HFFc6 (cell line): ENCODE measurements around the gene NRDE2. TPM values are rescaled to one million over a fixed set of nuclear protein-coding genes. Genes with fewer than 3 reads are reported as not detected.

ENCODE experiments used
- DNase-seq: peaks from one replicate; pipeline ENCODE4 v3.0.0-alpha.2; 2018
- H3K27ac Mint-ChIP-seq: 2 replicates; pipeline ENCODE4 v1.8.0; 2020; ENCODE audit warnings: mild to moderate bottlenecking, mixed read lengths
- H3K27me3 Mint-ChIP-seq: 2 replicates; pipeline ENCODE4 v1.8.0; 2021; ENCODE audit warnings: mild to moderate bottlenecking, moderate library complexity, mixed read lengths; ENCODE audit not compliant: insufficient read depth
- H3K36me3 Mint-ChIP-seq: 2 replicates; pipeline ENCODE4 v1.8.0; 2021; ENCODE audit warnings: low read depth, mixed read lengths
- H3K4me1 Mint-ChIP-seq: 2 replicates; pipeline ENCODE4 v1.8.0; 2020; ENCODE audit warnings: low read depth, mixed read lengths
- H3K4me3 Mint-ChIP-seq: 2 replicates; pipeline ENCODE4 v1.8.0; 2020; ENCODE audit warnings: mild to moderate bottlenecking, moderate library complexity, mixed read lengths
- H3K9me3 Mint-ChIP-seq: 2 replicates; pipeline ENCODE4 v1.8.0; 2020; ENCODE audit warnings: mild to moderate bottlenecking, mixed read lengths
- total RNA-seq, 6 experiments: library from RNA; stranded (reverse); fragmentation: NEBNext Ultra II Directional; extraction: Animal tissue kit (Norgen Biotek cat#: 25700); gene quantifications; 2 replicates in 1 of 6; 3 replicates in 5 of 6; pipeline ENCODE4 v1.2.3, GENCODE V29; 2021
- TF ChIP-seq, protein P1 (sequence below): fragments of 200-600 bp; sonication (generic); IDR thresholded peaks from 2 replicates; pipeline ENCODE4 v1.5.0; 2021; ENCODE audit warnings: antibody characterized with exemption, mild to moderate bottlenecking

Gene NRDE2
- total RNA-seq, 6 experiments from 2014 or later = 7.9 to 12.1 (median 9.8) TPM

- no peak overlapping the region for H3K4me3 Mint-ChIP-seq
- no peaks in the 10 kb centered on the region for H3K9me3 Mint-ChIP-seq
- no peak overlapping the region for H3K27ac Mint-ChIP-seq
- peaks cover 12% of the 10 kb centered on the region for H3K36me3 Mint-ChIP-seq
- no peak for DNase-seq
- H3K4me1 Mint-ChIP-seq = peaks cover 8% of the 10 kb centered on the region; the same call in 1 of the 2 replicates
- TF ChIP-seq, protein P1, sequence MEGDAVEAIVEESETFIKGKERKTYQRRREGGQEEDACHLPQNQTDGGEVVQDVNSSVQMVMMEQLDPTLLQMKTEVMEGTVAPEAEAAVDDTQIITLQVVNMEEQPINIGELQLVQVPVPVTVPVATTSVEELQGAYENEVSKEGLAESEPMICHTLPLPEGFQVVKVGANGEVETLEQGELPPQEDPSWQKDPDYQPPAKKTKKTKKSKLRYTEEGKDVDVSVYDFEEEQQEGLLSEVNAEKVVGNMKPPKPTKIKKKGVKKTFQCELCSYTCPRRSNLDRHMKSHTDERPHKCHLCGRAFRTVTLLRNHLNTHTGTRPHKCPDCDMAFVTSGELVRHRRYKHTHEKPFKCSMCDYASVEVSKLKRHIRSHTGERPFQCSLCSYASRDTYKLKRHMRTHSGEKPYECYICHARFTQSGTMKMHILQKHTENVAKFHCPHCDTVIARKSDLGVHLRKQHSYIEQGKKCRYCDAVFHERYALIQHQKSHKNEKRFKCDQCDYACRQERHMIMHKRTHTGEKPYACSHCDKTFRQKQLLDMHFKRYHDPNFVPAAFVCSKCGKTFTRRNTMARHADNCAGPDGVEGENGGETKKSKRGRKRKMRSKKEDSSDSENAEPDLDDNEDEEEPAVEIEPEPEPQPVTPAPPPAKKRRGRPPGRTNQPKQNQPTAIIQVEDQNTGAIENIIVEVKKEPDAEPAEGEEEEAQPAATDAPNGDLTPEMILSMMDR = no peak
- H3K27me3 Mint-ChIP-seq = no peaks in the 10 kb centered on the region
Observed at GRCh38 chr14:90290337-90291011, 41.3 kb downstream of the NRDE2 start.

DNA sequence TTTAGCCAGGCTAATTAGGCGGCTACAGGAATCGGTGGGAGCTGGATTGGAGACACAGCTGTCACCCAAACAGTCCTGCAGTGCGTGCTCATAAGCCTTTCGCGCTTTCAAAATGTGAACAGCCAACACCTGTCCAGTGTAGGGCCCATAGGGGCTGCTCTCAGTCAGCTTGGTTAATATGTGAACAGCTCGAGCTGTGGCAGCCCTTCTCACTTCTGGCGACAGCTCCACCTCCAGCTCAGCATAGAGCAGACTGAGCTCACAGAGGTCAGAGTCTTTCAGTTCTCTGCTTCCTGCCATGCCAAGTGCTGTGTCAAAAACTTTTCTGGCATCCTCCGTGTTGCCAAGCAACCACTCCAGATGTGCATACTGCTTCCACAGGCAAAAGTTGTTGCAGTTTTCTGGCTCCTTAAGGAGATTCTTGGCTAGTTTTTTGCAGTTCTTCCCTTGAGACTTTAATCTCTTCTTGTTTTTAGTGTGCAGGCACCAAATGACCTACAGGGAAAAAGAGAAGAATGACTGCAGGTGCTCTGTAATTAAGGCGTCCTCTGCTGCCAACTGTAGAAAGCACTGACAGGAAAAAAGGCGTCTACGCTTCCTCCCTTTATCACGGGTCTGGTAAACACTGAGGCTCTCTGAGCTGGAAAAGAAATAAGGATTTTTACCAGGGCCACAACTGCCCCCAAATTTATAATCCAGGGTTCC, 42.9 kb downstream of the NRDE2 start:
- Mint-ChIP-seq H3K4me1 (peaks cover 8% of the 10 kb centered on the region; the same call in 1 of the 2 replicates), H3K27me3 (no peaks in the 10 kb centered on the region), H3K4me3 (no peak overlapping the region), H3K9me3 (no peaks in the 10 kb centered on the region), H3K36me3 (peaks cover 12% of the 10 kb centered on the region), H3K27ac (no peak overlapping the region)
- DNase-seq = no peak
- TF ChIP-seq, protein P1 = no peak

- no peaks in the 10 kb centered on the region for H3K9me3 Mint-ChIP-seq
- no peak overlapping the region for H3K4me3 Mint-ChIP-seq
- H3K27ac Mint-ChIP-seq = no peak overlapping the region
- no peak for DNase-seq
- H3K36me3 Mint-ChIP-seq = peaks cover 7% of the 10 kb centered on the region; the same call in 1 of the 2 replicates
- peaks cover 13% of the 10 kb centered on the region for H3K4me1 Mint-ChIP-seq
- no peaks in the 10 kb centered on the region for H3K27me3 Mint-ChIP-seq
- TF ChIP-seq, protein P1 = no peak
Observed at GRCh38 chr14:90287791-90288190, 44.0 kb downstream of the NRDE2 start.

DNA sequence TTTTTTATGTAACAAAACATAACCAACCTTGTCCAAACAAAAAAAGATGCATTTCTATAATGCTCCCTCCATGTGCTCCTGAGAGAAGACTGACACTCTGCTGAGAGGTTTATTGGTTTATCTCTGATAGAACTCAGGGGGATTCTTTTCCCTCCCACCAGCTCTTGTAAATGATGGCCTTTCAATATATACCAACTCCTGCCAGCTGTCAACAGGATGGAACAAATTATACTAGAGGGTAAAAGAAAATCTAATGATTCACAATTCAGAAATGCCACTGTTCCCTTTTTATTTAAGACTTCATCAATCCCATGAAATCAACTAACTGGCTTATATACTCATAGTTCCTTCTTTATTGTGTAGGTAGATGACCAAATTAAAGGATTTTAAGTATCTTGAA, 50.0 kb downstream of the NRDE2 start:
- no peaks in the 10 kb centered on the region; the same call in 1 of the 2 replicates for H3K27me3 Mint-ChIP-seq
- H3K4me3 Mint-ChIP-seq = peak overlapping the region; percentile 70
- TF ChIP-seq, protein P1 = no peak
- H3K27ac Mint-ChIP-seq = peak overlapping the region; percentile 92
- no peaks in the 10 kb centered on the region for H3K9me3 Mint-ChIP-seq
- peaks cover 34% of the 10 kb centered on the region for H3K4me1 Mint-ChIP-seq
- DNase-seq = no peak
- H3K36me3 Mint-ChIP-seq = peaks cover 7% of the 10 kb centered on the region; the same call in 1 of the 2 replicates

DNA sequence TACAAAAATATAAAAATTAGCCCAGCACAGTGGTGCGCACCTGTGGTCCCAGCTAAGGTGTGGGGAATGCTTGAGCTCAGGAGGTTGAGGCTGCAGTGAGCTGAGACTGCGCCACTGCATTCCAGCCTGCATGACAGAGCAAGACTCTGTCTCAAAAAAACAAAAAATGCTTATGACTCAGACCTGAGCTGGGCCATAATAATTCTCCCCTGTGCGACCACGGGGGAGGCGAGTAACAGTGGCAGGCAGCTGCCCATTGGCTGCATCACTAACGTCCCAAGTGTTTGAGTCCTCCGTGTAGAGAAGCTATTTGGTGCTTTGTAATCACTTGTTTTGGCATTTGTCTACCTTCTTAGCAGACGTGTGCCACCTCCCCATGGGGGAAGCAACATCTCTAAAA, 50.5 kb downstream of the NRDE2 start:
- DNase-seq = peak; percentile 87
- H3K4me1 Mint-ChIP-seq = peaks cover 39% of the 10 kb centered on the region
- peaks cover 6% of the 10 kb centered on the region; the same call in 1 of the 2 replicates for H3K36me3 Mint-ChIP-seq
- no peaks in the 10 kb centered on the region for H3K9me3 Mint-ChIP-seq
- H3K4me3 Mint-ChIP-seq = peak overlapping the region; percentile 70
- H3K27me3 Mint-ChIP-seq = peaks cover 2% of the 10 kb centered on the region
- peak overlapping the region; percentile 92 for H3K27ac Mint-ChIP-seq
- TF ChIP-seq, protein P1 = no peak
